Caco-2 (cell line): ENCODE data around the gene TMTC2. TPM values are rescaled to one million over a fixed set of nuclear protein-coding genes. Genes with fewer than 3 reads are reported as not detected.

Source experiments
- BruUV-seq: library from RNA; stranded (reverse); fragments of 400-500 nt; replicated peaks from 2 replicates; lab custom pipeline; 2021; lab: Mats Ljungman, UMichigan
- CTCF ChIA-PET: fragments of 300-600 bp; sonication (Branson Sonifier 250); formaldehyde crosslinking; loops from one replicate; lab custom pipeline; 2022; ENCODE audit warnings: antibody characterized with exemption; lab: Charles Lee
- POLR2A ChIA-PET: fragments of 300-600 bp; sonication (Branson Sonifier 250); formaldehyde crosslinking; loops from one replicate; lab custom pipeline; 2022; ENCODE audit warnings: antibody characterized with exemption; lab: Charles Lee
- DNase-seq, 2 experiments: peaks; one replicate each; pipeline versions ENCODE4 v3.0.0 to v3.0.0-alpha.2; 2020 to 2022
- H3K27me3 ChIP-seq: replicated peaks from 2 replicates; pipeline ENCODE4 v1.6.0; 2011; ENCODE audit warnings: low read length; ENCODE audit not compliant: control insufficient read depth, insufficient read depth
- H3K36me3 ChIP-seq: 2 replicates; pipeline ENCODE4 v1.5.1; 2011; ENCODE audit warnings: low read length; ENCODE audit not compliant: control insufficient read depth, insufficient read depth
- H3K4me1 ChIP-seq: fragments of 250-450 bp; sonication (Bioruptor Pico); 2 replicates; pipeline ENCODE4 v1.5.1; 2020; ENCODE audit warnings: mild to moderate bottlenecking
- H3K4me3 ChIP-seq: 2 replicates; pipeline ENCODE4 v1.5.1; 2011; ENCODE audit warnings: low read depth, mild to moderate bottlenecking, control low read depth, low read length
- H3K9me3 ChIP-seq: fragments of 250-450 bp; sonication (Bioruptor Pico); 2 replicates; pipeline ENCODE4 v1.5.1; 2020; ENCODE audit warnings: mild to moderate bottlenecking, moderate library complexity
- H3K27ac Mint-ChIP-seq: one replicate; pipeline ENCODE4 v1.8.0; 2022; ENCODE audit warnings: mixed read lengths; ENCODE audit not compliant: unreplicated experiment
- H3K27me3 Mint-ChIP-seq: one replicate; pipeline ENCODE4 v1.8.0; 2022; ENCODE audit warnings: mixed read lengths; ENCODE audit not compliant: insufficient read depth, unreplicated experiment
- H3K36me3 Mint-ChIP-seq: one replicate; pipeline ENCODE4 v1.8.0; 2022; ENCODE audit warnings: mild to moderate bottlenecking, mixed read lengths; ENCODE audit not compliant: insufficient read depth, unreplicated experiment
- H3K4me1 Mint-ChIP-seq: one replicate; pipeline ENCODE4 v1.8.0; 2022; ENCODE audit warnings: low read depth, mixed read lengths; ENCODE audit not compliant: unreplicated experiment
- H3K4me3 Mint-ChIP-seq: one replicate; pipeline ENCODE4 v1.8.0; 2022; ENCODE audit warnings: mild to moderate bottlenecking, moderate library complexity, mixed read lengths; ENCODE audit not compliant: unreplicated experiment
- H3K9me3 Mint-ChIP-seq: one replicate; pipeline ENCODE4 v1.8.0; 2022; ENCODE audit warnings: mixed read lengths; ENCODE audit not compliant: unreplicated experiment
- CTCF ChIP-seq, 2 experiments: fragments of 200-600 bp in 1 of 2; IDR thresholded peaks; 1 replicate in 1 of 2; 2 replicates in 1 of 2; pipeline versions ENCODE4 v1.5.1 to v1.8.0; 2011 to 2022; ENCODE audit warnings: antibody characterized with exemption in 1 of 2, control low read depth in 1 of 2, inconsistent platforms in 1 of 2, low read depth in 1 of 2, low read length in 1 of 2, mild to moderate bottlenecking in 1 of 2, moderate library complexity in 1 of 2; ENCODE audit not compliant: insufficient read depth in 1 of 2, severe bottlenecking in 1 of 2, unreplicated experiment in 1 of 2
- intact Hi-C: fragments of 100-400 bp; cut with micrococcal nuclease; formaldehyde crosslinking; loops from one replicate; pipeline ENCODE4 v1.10.0; 2022; ENCODE audit not compliant: unreplicated experiment
- total RNA-seq: library from RNA; stranded (reverse); gene quantifications from 2 replicates; pipeline ENCODE4 v1.2.3, GENCODE V29; 2022

TMTC2 gene
- total RNA-seq, 1 experiment from 2014 or later, result 2.2 TPM

DNA sequence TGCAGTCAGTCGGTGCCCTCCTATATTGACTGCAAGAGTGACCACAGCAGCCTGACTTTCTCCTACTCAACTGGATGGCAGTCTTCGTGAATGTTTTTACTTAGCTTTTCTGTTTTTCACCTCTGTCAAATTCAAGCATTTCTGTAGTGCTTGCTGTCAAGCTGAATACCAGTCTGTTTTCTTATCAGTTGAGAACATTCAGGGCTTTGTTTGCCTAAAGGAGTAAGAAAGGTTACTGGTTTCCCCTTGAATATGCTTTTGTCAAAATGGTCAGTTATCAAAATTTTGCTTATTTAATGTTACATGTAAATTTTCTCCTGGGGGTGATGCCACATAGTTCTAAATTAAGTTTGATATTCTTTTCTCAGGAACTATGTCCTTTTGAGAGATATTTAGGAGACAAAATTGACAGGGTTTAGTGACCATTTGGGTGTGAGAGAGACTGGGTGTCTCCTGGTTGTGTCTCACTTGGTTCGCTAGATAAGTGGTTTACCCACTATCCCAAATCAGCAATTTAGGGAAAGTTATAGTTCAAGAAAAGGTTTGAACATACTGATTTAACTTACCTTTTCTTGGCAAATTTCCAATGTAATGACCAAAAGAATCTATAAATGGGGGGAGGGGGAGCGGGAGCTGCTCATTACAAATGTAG lies 366.3 kb downstream of the TMTC2 start:
- ChIA-PET POLR2A (no interaction called here), CTCF (no interaction called here)
- DNase-seq, result no peak
- Histone ChIP-seq H3K4me3 (no peak overlapping the region), H3K27me3 (no peaks in the 10 kb centered on the region), H3K9me3 (no peaks in the 10 kb centered on the region), H3K4me1 (no peaks in the 10 kb centered on the region), H3K36me3 (no peaks in the 10 kb centered on the region)
- no peaks in the 10 kb centered on the region for H3K27me3 Mint-ChIP-seq
- BruUV-seq, result no TSS peak
- H3K27ac Mint-ChIP-seq, result no peak overlapping the region
- no peaks in the 10 kb centered on the region for H3K36me3 Mint-ChIP-seq
- no peak for TF ChIP-seq CTCF (IDR thresholded peaks at IDR 0.05; ENCODE audit: insufficient read depth in 1 of 2, low read depth in 1 of 2, low read length in 1 of 2, severe bottlenecking in 1 of 2, unreplicated experiment in 1 of 2)
- intact Hi-C loops, result no loop called here
- no peak overlapping the region for H3K4me3 Mint-ChIP-seq
- no peaks in the 10 kb centered on the region for H3K4me1 Mint-ChIP-seq
- H3K9me3 Mint-ChIP-seq, result no peaks in the 10 kb centered on the region

- no peaks in the 10 kb centered on the region for H3K9me3 ChIP-seq
These were observed 370.7 kb downstream of the TMTC2 start for GRCh38 chr12:83057436-83057835.

GRCh38 chr12:83059107-83059506 lies 372.4 kb downstream of the TMTC2 start:
- no peaks in the 10 kb centered on the region for H3K9me3 ChIP-seq
- POLR2A ChIA-PET, result no interaction called here
- BruUV-seq, result no TSS peak
- H3K4me1 Mint-ChIP-seq, result no peaks in the 10 kb centered on the region
- TF ChIP-seq CTCF (IDR thresholded peaks at IDR 0.05; ENCODE audit: insufficient read depth in 1 of 2, low read depth in 1 of 2, low read length in 1 of 2, severe bottlenecking in 1 of 2, unreplicated experiment in 1 of 2), result no peak
- H3K4me3 ChIP-seq, result no peak overlapping the region
- CTCF ChIA-PET, result no interaction called here
- H3K9me3 Mint-ChIP-seq, result no peaks in the 10 kb centered on the region
- no peak for DNase-seq
- no peak overlapping the region for H3K4me3 Mint-ChIP-seq
- intact Hi-C loops, result no loop called here
- H3K27me3 ChIP-seq, result no peaks in the 10 kb centered on the region
- H3K36me3 ChIP-seq, result no peaks in the 10 kb centered on the region
- no peak overlapping the region for H3K27ac Mint-ChIP-seq
- no peaks in the 10 kb centered on the region for H3K36me3 Mint-ChIP-seq
- no peaks in the 10 kb centered on the region for H3K4me1 ChIP-seq
- no peaks in the 10 kb centered on the region for H3K27me3 Mint-ChIP-seq

More at GRCh38 chr12:83057436-83057835, 370.7 kb downstream of the TMTC2 start:
- Histone ChIP-seq H3K36me3 (no peaks in the 10 kb centered on the region), H3K4me3 (no peak overlapping the region), H3K27me3 (no peaks in the 10 kb centered on the region), H3K4me1 (no peaks in the 10 kb centered on the region)
- no peak for TF ChIP-seq CTCF (IDR thresholded peaks at IDR 0.05; ENCODE audit: insufficient read depth in 1 of 2, low read depth in 1 of 2, low read length in 1 of 2, severe bottlenecking in 1 of 2, unreplicated experiment in 1 of 2)
- CTCF ChIA-PET, result no interaction called here
- Mint-ChIP-seq H3K4me1 (no peaks in the 10 kb centered on the region), H3K27ac (no peak overlapping the region), H3K9me3 (no peaks in the 10 kb centered on the region), H3K36me3 (no peaks in the 10 kb centered on the region), H3K27me3 (no peaks in the 10 kb centered on the region), H3K4me3 (no peak overlapping the region)
- intact Hi-C loops, result no loop called here
- POLR2A ChIA-PET, result no interaction called here
- no TSS peak for BruUV-seq
- DNase-seq, result no peak
